OCI-LY1 (cell line): ENCODE measurements around the gene PRSS57.

Experiments used
- CTCF ChIP-seq: fragments of 200-600 bp; sonication (generic), shearing (Covaris generic); IDR thresholded peaks from 2 replicates; pipeline ENCODE4 v1.5.1; 2017; ENCODE audit warnings: mild to moderate bottlenecking, antibody characterized with exemption, low read length, moderate library complexity, mixed read lengths
- EZH2 ChIP-seq: fragments of 200-600 bp; sonication (generic), shearing (Covaris generic); IDR thresholded peaks from 2 replicates; pipeline ENCODE4 v1.8.0; 2017; ENCODE audit warnings: borderline replicate concordance, mixed run types, mild to moderate bottlenecking, antibody characterized with exemption, low read length, moderate library complexity, mixed read lengths

GRCh38 chr19:741506-742131 is 46.4 kb upstream of the PRSS57 start:
- TF ChIP-seq CTCF, result no peak; the same call in 1 of the 2 replicates
- TF ChIP-seq EZH2, result no peak
